Psoas muscle (tissue), 8 donors: Measurements from ENCODE around the gene PSMD14. TPM values are rescaled to one million over a fixed set of nuclear protein-coding genes. Genes with fewer than 3 reads are reported as not detected.

Source experiments
- ATAC-seq, 4 donors: fragments of 200-7000 bp; cut with Tn5 transposase; one replicate each; pipeline ENCODE4 v1.9.1; 2020; ENCODE audit warnings: moderate library complexity in 3 of 4, mild to moderate bottlenecking in 2 of 4
- DNase-seq, 2 donors: peaks; one replicate each; pipeline ENCODE4 v3.0.0-alpha.2; 2020
- H3K27ac ChIP-seq: fragments of 200-600 bp; one replicate; pipeline ENCODE4 v1.8.0; 2022
- H3K27me3 ChIP-seq, 3 donors: fragments of 200-600 bp in 1 of 3; one replicate each; pipeline versions ENCODE4 v1.6.1 to v1.8.0; 2013 to 2022; ENCODE audit warnings: low read length in 2 of 3, mild to moderate bottlenecking in 2 of 3, moderate library complexity in 1 of 3; ENCODE audit not compliant: insufficient read depth in 3 of 3
- H3K36me3 ChIP-seq, 2 donors: fragments of 200-600 bp in 1 of 2; one replicate each; pipeline versions ENCODE4 v1.6.1 to v1.8.0; 2013 to 2022; ENCODE audit warnings: low read depth in 1 of 2, mild to moderate bottlenecking in 1 of 2, moderate library complexity in 1 of 2; ENCODE audit not compliant: insufficient read depth in 1 of 2
- H3K4me1 ChIP-seq: fragments of 200-600 bp; one replicate; pipeline ENCODE4 v1.8.0; 2022
- H3K4me3 ChIP-seq: fragments of 200-600 bp; one replicate; pipeline ENCODE4 v1.8.0; 2022; ENCODE audit warnings: mild to moderate bottlenecking
- H3K9me3 ChIP-seq: fragments of 200-600 bp; one replicate; pipeline ENCODE4 v1.8.0; 2022
- WGBS, 3 donors: extraction: QIAGEN DNeasy Blood & Tissue Kit; methylation state at CpG; one replicate each; pipeline versions ENCODE4 v1.1.6 to v1.1.7; 2013; 5-methylcytosine and 5-hydroxymethylcytosine counted together
- intact Hi-C, 2 donors: fragments of 100-400 bp; cut with DNase I; formaldehyde crosslinking; loops; one replicate each; pipeline versions ENCODE4 v1.11.0 to v1.14.2; 2022
- polyA plus RNA-seq, 3 donors: library from polyadenylated mRNA; stranded (reverse); fragments of 200-250 nt; gene quantifications; one replicate each; pipeline ENCODE4 v1.2.3, GENCODE V29; 2013
- total RNA-seq, 4 donors: library from RNA; stranded (reverse); fragmentation: NEBNext Ultra II Directional in 2 of 4; extraction: Animal tissue kit (Norgen Biotek cat#: 25700) in 2 of 4; gene quantifications; one replicate each; pipeline versions ENCODE4 v1.2.1 to v1.2.4, GENCODE V29; 2021 to 2023
- TF ChIP-seq, protein P1 (sequence below): fragments of 200-600 bp; IDR thresholded peaks from one replicate; pipeline ENCODE4 v1.8.0; 2022; ENCODE audit warnings: antibody characterized with exemption
- donor health status: healthy with polysubstance abuse.
- donor health status: DM: no; HTN: no; CAD: no; lungs with moderate emphysema.
- donor health status: Bipolar disorder and iron deficiency.
- donor health status: healthy.
- donor health status: DM: yes; HTN: yes; CAD: no.
- donor health status: DM: no; HTN: no; CAD: no.
- donor health status: DM: no; HTN: no; CAD: no.
- donor health status: DM: yes; HTN: yes; CAD: no.

Gene PSMD14
- total and polyA plus RNA-seq, 7 donors: 51.2 to 372 (median 109) TPM

GRCh38 chr2:161432107-161432506, 123.9 kb downstream of the PSMD14 start:
- no peak overlapping the region for H3K4me3 ChIP-seq
- TF ChIP-seq, protein P1, sequence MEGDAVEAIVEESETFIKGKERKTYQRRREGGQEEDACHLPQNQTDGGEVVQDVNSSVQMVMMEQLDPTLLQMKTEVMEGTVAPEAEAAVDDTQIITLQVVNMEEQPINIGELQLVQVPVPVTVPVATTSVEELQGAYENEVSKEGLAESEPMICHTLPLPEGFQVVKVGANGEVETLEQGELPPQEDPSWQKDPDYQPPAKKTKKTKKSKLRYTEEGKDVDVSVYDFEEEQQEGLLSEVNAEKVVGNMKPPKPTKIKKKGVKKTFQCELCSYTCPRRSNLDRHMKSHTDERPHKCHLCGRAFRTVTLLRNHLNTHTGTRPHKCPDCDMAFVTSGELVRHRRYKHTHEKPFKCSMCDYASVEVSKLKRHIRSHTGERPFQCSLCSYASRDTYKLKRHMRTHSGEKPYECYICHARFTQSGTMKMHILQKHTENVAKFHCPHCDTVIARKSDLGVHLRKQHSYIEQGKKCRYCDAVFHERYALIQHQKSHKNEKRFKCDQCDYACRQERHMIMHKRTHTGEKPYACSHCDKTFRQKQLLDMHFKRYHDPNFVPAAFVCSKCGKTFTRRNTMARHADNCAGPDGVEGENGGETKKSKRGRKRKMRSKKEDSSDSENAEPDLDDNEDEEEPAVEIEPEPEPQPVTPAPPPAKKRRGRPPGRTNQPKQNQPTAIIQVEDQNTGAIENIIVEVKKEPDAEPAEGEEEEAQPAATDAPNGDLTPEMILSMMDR: no peak
- WGBS, 3 donors: 80 to 86% (median 86%) methylated on average over 3 of the region's 3 CpGs
- H3K27ac ChIP-seq: no peak overlapping the region
- ATAC-seq (no peak), DNase-seq (no peak)
- intact Hi-C loops: no loop called here
- peaks cover 9% of the 10 kb centered on the region for H3K9me3 ChIP-seq
- peaks cover 12 to 57% (median 13%) of the 10 kb centered on the region in 3 donors for H3K27me3 ChIP-seq
- H3K4me1 ChIP-seq: no peaks in the 10 kb centered on the region
- H3K36me3 ChIP-seq: no peaks in the 10 kb centered on the region

DNA sequence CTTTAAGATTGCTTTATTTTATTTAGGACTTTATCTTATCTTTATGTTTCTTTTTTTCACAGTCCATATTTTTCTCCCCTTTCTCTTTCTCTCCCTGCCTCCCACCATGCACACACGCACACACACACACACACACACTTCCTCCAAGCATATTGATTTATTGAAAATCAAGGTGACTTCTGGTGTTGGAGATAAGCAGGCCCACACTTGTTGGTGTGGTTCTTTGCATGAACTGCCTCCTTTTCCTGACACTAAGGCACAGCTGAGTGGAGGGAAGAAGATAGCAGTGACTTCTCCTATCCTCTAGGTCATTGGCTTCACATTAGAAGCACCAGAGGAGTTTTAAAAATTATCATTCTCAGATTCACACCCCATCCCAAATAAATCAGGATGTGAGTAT, 125.9 kb downstream of the PSMD14 start:
- Histone ChIP-seq H3K4me1 (no peaks in the 10 kb centered on the region), H3K27me3 (peaks cover 0 to 37% (median 9%) of the 10 kb centered on the region in 3 donors), H3K27ac (no peak overlapping the region), H3K4me3 (no peak overlapping the region), H3K9me3 (peaks cover 9% of the 10 kb centered on the region), H3K36me3 (no peaks in the 10 kb centered on the region)
- DNase-seq (no peak), ATAC-seq (no peak)
- intact Hi-C loops: no loop called here
- 25 to 44% (median 43%) methylated on average over 1 of the region's 1 CpG for WGBS, 3 donors
- TF ChIP-seq, protein P1: no peak

DNA sequence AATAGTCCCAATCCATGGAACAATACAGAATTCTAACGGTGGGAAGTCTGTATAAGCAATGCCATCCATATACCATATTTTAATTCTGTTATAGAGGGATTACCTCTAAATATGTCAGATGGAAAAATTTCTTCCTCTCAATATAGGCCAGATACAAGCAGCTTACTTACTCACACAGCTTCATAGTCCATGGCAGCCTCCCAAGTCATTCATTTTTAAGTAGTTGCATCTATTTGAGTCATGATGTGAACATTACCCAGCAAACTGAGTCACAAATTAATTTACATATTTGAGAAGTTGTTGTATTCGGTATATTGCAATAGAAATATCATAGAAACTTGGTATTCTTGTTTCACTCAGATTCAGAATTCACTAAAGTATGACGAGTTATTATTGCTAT, 128.2 kb downstream of the PSMD14 start:
- DNase-seq (no peak), ATAC-seq (no peak)
- Histone ChIP-seq H3K27ac (no peak overlapping the region), H3K9me3 (peaks cover 9% of the 10 kb centered on the region), H3K4me1 (no peaks in the 10 kb centered on the region), H3K36me3 (no peaks in the 10 kb centered on the region), H3K27me3 (peaks cover 0 to 25% (median 5%) of the 10 kb centered on the region in 3 donors), H3K4me3 (no peak overlapping the region)
- intact Hi-C loops: no loop called here
- TF ChIP-seq, protein P1: no peak
- 81 to 89% (median 87%) methylated on average over 3 of the region's 3 CpGs for WGBS, 3 donors

GRCh38 chr2:161438598-161438997, 130.4 kb downstream of the PSMD14 start:
- no peak for DNase-seq
- peaks cover 0 to 10% (median 2%) of the 10 kb centered on the region in 3 donors for H3K27me3 ChIP-seq
- no peak for ATAC-seq
- no peaks in the 10 kb centered on the region for H3K36me3 ChIP-seq
- no peak overlapping the region for H3K4me3 ChIP-seq
- H3K27ac ChIP-seq: no peak overlapping the region
- WGBS, 3 donors: 45 to 54% (median 48%) methylated on average over 2 of the region's 2 CpGs
- TF ChIP-seq, protein P1: no peak
- H3K9me3 ChIP-seq: peaks cover 9% of the 10 kb centered on the region
- intact Hi-C loops: no loop called here
- no peaks in the 10 kb centered on the region for H3K4me1 ChIP-seq

GRCh38 chr2:161445097-161445496, 136.9 kb downstream of the PSMD14 start:
- intact Hi-C loops: no loop called here
- H3K36me3 ChIP-seq: no peaks in the 10 kb centered on the region
- TF ChIP-seq, protein P1: no peak
- H3K4me1 ChIP-seq: no peaks in the 10 kb centered on the region
- no peak overlapping the region for H3K27ac ChIP-seq
- 91 to 94% (median 92%) methylated on average over 12 of the region's 12 CpGs for WGBS, 3 donors
- ATAC-seq: no peak
- no peaks in the 10 kb centered on the region for H3K27me3 ChIP-seq
- no peak overlapping the region for H3K4me3 ChIP-seq
- no peak for DNase-seq
- no peaks in the 10 kb centered on the region for H3K9me3 ChIP-seq
